Psoas muscle (tissue), 8 donors: ENCODE data around the gene OR1C1. TPM values are rescaled to one million over a fixed set of nuclear protein-coding genes. Genes with fewer than 3 reads are reported as not detected.
"Not testable (repeated sequence)": the region's sequence is repeated elsewhere in the genome, so short reads cannot be mapped to it uniquely, and the experiment has no call there.

ENCODE experiments used
- ATAC-seq, 4 donors: fragments of 200-7000 bp; cut with Tn5 transposase; one replicate each; pipeline ENCODE4 v1.9.1; 2020; ENCODE audit warnings: moderate library complexity in 3 of 4, mild to moderate bottlenecking in 2 of 4
- DNase-seq, 2 donors: peaks; one replicate each; pipeline ENCODE4 v3.0.0-alpha.2; 2020
- H3K27ac ChIP-seq: fragments of 200-600 bp; one replicate; pipeline ENCODE4 v1.8.0; 2022
- H3K27me3 ChIP-seq, 3 donors: fragments of 200-600 bp in 1 of 3; one replicate each; pipeline versions ENCODE4 v1.6.1 to v1.8.0; 2013 to 2022; ENCODE audit warnings: low read length in 2 of 3, mild to moderate bottlenecking in 2 of 3, moderate library complexity in 1 of 3; ENCODE audit not compliant: insufficient read depth in 3 of 3
- H3K36me3 ChIP-seq, 2 donors: fragments of 200-600 bp in 1 of 2; one replicate each; pipeline versions ENCODE4 v1.6.1 to v1.8.0; 2013 to 2022; ENCODE audit warnings: low read depth in 1 of 2, mild to moderate bottlenecking in 1 of 2, moderate library complexity in 1 of 2; ENCODE audit not compliant: insufficient read depth in 1 of 2
- H3K4me1 ChIP-seq: fragments of 200-600 bp; one replicate; pipeline ENCODE4 v1.8.0; 2022
- H3K4me3 ChIP-seq: fragments of 200-600 bp; one replicate; pipeline ENCODE4 v1.8.0; 2022; ENCODE audit warnings: mild to moderate bottlenecking
- H3K9me3 ChIP-seq: fragments of 200-600 bp; one replicate; pipeline ENCODE4 v1.8.0; 2022
- WGBS, 3 donors: extraction: QIAGEN DNeasy Blood & Tissue Kit; methylation state at CpG; one replicate each; pipeline versions ENCODE4 v1.1.6 to v1.1.7; 2013; 5-methylcytosine and 5-hydroxymethylcytosine counted together
- intact Hi-C, 2 donors: fragments of 100-400 bp; cut with DNase I; formaldehyde crosslinking; loops; one replicate each; pipeline versions ENCODE4 v1.11.0 to v1.14.2; 2022
- long read RNA-seq, 2 donors: library from polyadenylated mRNA; unstranded; transcript quantifications; one replicate each; pipeline ENCODE4 v2.0.0, GENCODE V29; 2021
- polyA plus RNA-seq, 3 donors: library from polyadenylated mRNA; stranded (reverse); fragments of 200-250 nt; gene quantifications; one replicate each; pipeline ENCODE4 v1.2.3, GENCODE V29; 2013
- total RNA-seq, 4 donors: library from RNA; stranded (reverse); fragmentation: NEBNext Ultra II Directional in 2 of 4; extraction: Animal tissue kit (Norgen Biotek cat#: 25700) in 2 of 4; gene quantifications; one replicate each; pipeline versions ENCODE4 v1.2.1 to v1.2.4, GENCODE V29; 2021 to 2023
- TF ChIP-seq, protein P1 (sequence below): fragments of 200-600 bp; IDR thresholded peaks from one replicate; pipeline ENCODE4 v1.8.0; 2022; ENCODE audit warnings: antibody characterized with exemption
- donor health status: healthy with polysubstance abuse.
- donor health status: DM: no; HTN: no; CAD: no; lungs with moderate emphysema.
- donor health status: Bipolar disorder and iron deficiency.
- donor health status: healthy.
- donor health status: DM: yes; HTN: yes; CAD: no.
- donor health status: DM: no; HTN: no; CAD: no.
- donor health status: DM: no; HTN: no; CAD: no.
- donor health status: DM: yes; HTN: yes; CAD: no.

Gene OR1C1, protein sequence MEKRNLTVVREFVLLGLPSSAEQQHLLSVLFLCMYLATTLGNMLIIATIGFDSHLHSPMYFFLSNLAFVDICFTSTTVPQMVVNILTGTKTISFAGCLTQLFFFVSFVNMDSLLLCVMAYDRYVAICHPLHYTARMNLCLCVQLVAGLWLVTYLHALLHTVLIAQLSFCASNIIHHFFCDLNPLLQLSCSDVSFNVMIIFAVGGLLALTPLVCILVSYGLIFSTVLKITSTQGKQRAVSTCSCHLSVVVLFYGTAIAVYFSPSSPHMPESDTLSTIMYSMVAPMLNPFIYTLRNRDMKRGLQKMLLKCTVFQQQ
- total RNA-seq (not detected), polyA plus RNA-seq (not detected)
- long read RNA-seq, donor 1, result 0 reads
- long read RNA-seq, donor 2, result 0 reads

DNA sequence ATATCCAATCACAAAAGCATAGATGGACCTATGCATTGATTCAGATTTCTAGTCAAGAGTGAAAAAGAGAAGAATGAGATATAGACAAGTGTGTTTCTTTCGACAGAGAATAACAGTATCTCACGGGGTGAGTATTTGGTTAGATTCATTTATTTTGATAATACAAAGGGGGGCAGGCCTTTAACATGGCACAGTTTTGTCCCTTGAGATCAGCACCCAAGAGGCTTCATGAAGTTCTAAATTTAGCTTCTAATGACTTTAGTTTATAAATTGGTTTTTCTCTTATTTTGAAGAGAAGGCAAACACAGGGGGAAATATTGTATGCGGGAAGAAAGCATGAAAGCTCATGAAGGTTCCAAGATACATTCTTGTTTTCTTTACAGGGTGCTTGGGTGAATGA is at the start of gene OR1C1:
Gene OR1C1, minus strand, starts transcription at position 101 of the 400 bp plus-strand sequence. CDS start 2,150 bp downstream, outside the sequence.
- no peaks in the 10 kb centered on the region for H3K4me1 ChIP-seq
- no peaks in the 10 kb centered on the region for H3K27me3 ChIP-seq
- no peaks in the 10 kb centered on the region for H3K9me3 ChIP-seq
- no peak for ATAC-seq
- no peak within 1 kb of the TSS for H3K4me3 ChIP-seq
- no peak within 1 kb of the TSS for H3K27ac ChIP-seq
- DNase-seq, result no peak
- intact Hi-C loops, result no loop called here
- WGBS, 3 donors, result 92 to 97% (median 94%) methylated on average over 3 of the region's 3 CpGs
- TF ChIP-seq, protein P1, sequence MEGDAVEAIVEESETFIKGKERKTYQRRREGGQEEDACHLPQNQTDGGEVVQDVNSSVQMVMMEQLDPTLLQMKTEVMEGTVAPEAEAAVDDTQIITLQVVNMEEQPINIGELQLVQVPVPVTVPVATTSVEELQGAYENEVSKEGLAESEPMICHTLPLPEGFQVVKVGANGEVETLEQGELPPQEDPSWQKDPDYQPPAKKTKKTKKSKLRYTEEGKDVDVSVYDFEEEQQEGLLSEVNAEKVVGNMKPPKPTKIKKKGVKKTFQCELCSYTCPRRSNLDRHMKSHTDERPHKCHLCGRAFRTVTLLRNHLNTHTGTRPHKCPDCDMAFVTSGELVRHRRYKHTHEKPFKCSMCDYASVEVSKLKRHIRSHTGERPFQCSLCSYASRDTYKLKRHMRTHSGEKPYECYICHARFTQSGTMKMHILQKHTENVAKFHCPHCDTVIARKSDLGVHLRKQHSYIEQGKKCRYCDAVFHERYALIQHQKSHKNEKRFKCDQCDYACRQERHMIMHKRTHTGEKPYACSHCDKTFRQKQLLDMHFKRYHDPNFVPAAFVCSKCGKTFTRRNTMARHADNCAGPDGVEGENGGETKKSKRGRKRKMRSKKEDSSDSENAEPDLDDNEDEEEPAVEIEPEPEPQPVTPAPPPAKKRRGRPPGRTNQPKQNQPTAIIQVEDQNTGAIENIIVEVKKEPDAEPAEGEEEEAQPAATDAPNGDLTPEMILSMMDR, result no peak
- H3K36me3 ChIP-seq, result no peaks in the 10 kb centered on the region

DNA sequence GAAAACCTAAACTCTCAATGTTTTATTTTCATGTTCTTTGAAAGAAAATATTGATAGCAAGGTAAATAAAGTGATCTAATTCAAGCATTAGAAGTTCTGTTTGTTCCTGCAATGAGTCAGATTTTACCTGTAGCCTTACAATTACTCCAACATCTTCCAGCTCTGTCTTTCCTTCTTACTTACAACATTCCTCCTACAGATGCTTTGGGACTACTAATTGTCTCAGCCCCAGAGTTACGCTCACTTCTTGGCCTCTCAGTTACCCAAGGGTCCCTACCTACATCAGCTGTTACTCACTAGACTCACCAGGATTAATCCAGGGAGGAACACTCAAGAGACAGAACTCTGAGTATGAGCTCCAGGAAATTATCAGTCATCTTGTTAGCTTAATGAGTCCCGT is 37.2 kb upstream of the OR1C1 start:
- Histone ChIP-seq H3K27ac (no peak overlapping the region), H3K4me1 (no peaks in the 10 kb centered on the region), H3K4me3 (no peak overlapping the region), H3K9me3 (no peaks in the 10 kb centered on the region), H3K36me3 (no peaks in the 10 kb centered on the region), H3K27me3 (no peaks in the 10 kb centered on the region)
- DNase-seq (no peak), ATAC-seq (no peak)
- 0 to 68% (median 39%) methylated on average over 2 of the region's 2 CpGs for WGBS, 3 donors
- intact Hi-C loops, result no loop called here
- TF ChIP-seq, protein P1, result no peak

DNA sequence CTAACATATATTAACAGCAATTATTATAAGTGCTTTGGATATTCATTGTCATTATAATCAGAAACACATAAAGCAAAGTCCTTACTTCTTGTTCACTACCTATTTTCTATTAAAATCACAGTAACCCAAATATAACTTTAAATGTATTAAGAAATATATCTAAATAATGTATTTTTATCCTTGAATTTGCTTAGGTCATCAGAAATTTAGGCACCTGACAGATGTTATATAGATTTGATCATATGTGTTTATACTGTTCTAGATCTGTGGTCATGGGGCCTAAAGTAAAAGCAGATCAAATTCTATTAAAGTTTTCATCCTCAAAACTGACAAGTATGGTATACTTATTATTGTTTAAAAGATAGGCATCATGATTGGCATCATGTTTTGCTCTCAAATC is 9.2 kb upstream of the OR1C1 start:
- Histone ChIP-seq H3K36me3 (no peaks in the 10 kb centered on the region), H3K4me1 (no peaks in the 10 kb centered on the region), H3K27me3 (no peaks in the 10 kb centered on the region), H3K9me3 (no peaks in the 10 kb centered on the region), H3K27ac (no peak overlapping the region), H3K4me3 (no peak overlapping the region)
- no peak for DNase-seq
- intact Hi-C loops, result no loop called here
- TF ChIP-seq, protein P1, result no peak
- ATAC-seq, result no peak

DNA sequence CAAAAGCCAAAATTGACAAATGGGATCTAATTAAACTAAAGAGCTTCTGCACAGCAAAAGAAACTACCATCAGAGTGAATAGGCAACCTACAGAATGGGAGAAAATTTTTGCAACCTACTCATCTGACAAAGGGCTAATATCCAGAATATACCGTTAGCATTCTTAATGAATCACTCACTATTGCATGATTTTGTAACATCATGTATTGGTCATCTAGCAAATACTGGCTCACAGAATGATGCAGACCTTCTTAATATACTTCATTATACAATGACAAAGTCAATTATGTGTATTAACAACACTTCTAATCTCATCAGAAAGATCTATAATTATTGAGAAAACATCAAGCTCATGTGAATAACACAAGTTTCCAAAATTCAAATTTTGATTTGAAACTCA is 6.0 kb downstream of the OR1C1 start:
- H3K36me3 ChIP-seq, H3K4me1 ChIP-seq, ATAC-seq, DNase-seq, H3K4me3 ChIP-seq, H3K27me3 ChIP-seq, intact Hi-C loops, H3K27ac ChIP-seq: not testable (repeated sequence)
- 91 to 100% (median 94%) methylated on average over 1 of the region's 1 CpG for WGBS, 3 donors
- H3K9me3 ChIP-seq, result peaks cover 10% of the 10 kb centered on the region

DNA sequence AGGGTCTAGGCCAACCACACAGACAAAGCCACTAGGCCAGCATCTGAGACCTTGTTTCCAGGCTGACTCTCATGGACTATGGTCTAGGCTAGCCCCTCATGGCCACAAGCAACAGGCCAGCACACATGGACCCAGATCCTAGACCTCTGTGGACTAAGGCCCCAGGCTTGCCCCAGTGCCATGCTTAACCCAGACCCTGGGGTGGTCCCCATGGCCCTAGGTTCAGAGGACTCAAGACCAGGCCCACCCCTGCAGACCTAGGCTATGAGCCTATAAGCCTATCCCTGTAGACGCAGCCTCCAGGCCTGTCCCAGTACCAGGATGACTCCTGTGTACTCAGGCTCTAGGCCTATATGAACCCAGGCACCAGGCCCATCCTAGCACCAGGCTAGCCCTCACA is 10.5 kb downstream of the OR1C1 start:
- H3K4me1 ChIP-seq, result no peaks in the 10 kb centered on the region

More for the DNA sequence above, 10.5 kb downstream of the OR1C1 start:
- ATAC-seq, result no peak
- intact Hi-C loops, result no loop called here
- Histone ChIP-seq H3K27ac (no peak overlapping the region), H3K4me3 (no peak overlapping the region), H3K36me3 (no peaks in the 10 kb centered on the region), H3K27me3 (no peaks in the 10 kb centered on the region), H3K9me3 (peaks cover 10% of the 10 kb centered on the region)
- 95 to 100% (median 95%) methylated on average over 1 of the region's 1 CpG for WGBS, 3 donors
- no peak for DNase-seq
- TF ChIP-seq, protein P1, result no peak
